GM23248 (cell line): Measurements from ENCODE around the gene MKI67. TPM values are rescaled to one million over a fixed set of nuclear protein-coding genes. Genes with fewer than 3 reads are reported as not detected.
"Not testable (repeated sequence)": the region's sequence is repeated elsewhere in the genome, so short reads cannot be mapped to it uniquely, and the experiment has no call there.

Experiments used
- DNase-seq: peaks from one replicate; pipeline ENCODE4 v3.0.0-alpha.2; 2015
- H2AFZ ChIP-seq: fragments of 200-600 bp; sonication (generic); 2 replicates; pipeline ENCODE4 v1.6.1; 2016; ENCODE audit warnings: antibody characterized with exemption
- H3F3A ChIP-seq: fragments of 200-600 bp; sonication (generic); 2 replicates; pipeline ENCODE4 v1.6.1; 2016; ENCODE audit warnings: mild to moderate bottlenecking, antibody characterized with exemption, mixed run types; ENCODE audit not compliant: insufficient read depth
- H3K27ac ChIP-seq: fragments of 200-600 bp; sonication (generic); 2 replicates; pipeline ENCODE4 v1.5.1; 2016; ENCODE audit warnings: mild to moderate bottlenecking
- H3K27me3 ChIP-seq: fragments of 200-600 bp; sonication (generic); replicated peaks from 2 replicates; pipeline ENCODE4 v1.6.1; 2016; ENCODE audit warnings: mild to moderate bottlenecking; ENCODE audit not compliant: insufficient read depth
- H3K36me3 ChIP-seq: fragments of 200-600 bp; sonication (generic); 2 replicates; pipeline ENCODE4 v1.6.1; 2016; ENCODE audit warnings: low read depth, mild to moderate bottlenecking
- H3K4me1 ChIP-seq: fragments of 200-600 bp; sonication (generic); 2 replicates; pipeline ENCODE4 v1.6.1; 2016; ENCODE audit warnings: mild to moderate bottlenecking; ENCODE audit not compliant: insufficient read depth
- H3K4me2 ChIP-seq: fragments of 200-600 bp; sonication (generic); one replicate; pipeline ENCODE4 v1.6.1; 2016; ENCODE audit warnings: mild to moderate bottlenecking; ENCODE audit not compliant: unreplicated experiment
- H3K4me3 ChIP-seq: fragments of 200-600 bp; sonication (generic); 2 replicates; pipeline ENCODE4 v1.5.1; 2016; ENCODE audit warnings: mild to moderate bottlenecking
- H3K79me2 ChIP-seq: fragments of 200-600 bp; sonication (generic); 2 replicates; pipeline ENCODE4 v1.6.1; 2016; ENCODE audit warnings: mild to moderate bottlenecking; ENCODE audit not compliant: insufficient read depth
- H3K9ac ChIP-seq: fragments of 200-600 bp; sonication (generic); 2 replicates; pipeline ENCODE4 v1.6.1; 2016; ENCODE audit warnings: mild to moderate bottlenecking
- H3K9me2 ChIP-seq: fragments of 200-600 bp; sonication (generic); 2 replicates; pipeline ENCODE4 v1.6.1; 2016; ENCODE audit warnings: mixed run types, mild to moderate bottlenecking, moderate library complexity; ENCODE audit not compliant: insufficient read depth
- H3K9me3 ChIP-seq: fragments of 200-600 bp; sonication (generic); one replicate; pipeline ENCODE4 v1.6.1; 2017; ENCODE audit warnings: low read depth
- H4K20me1 ChIP-seq: fragments of 200-600 bp; sonication (generic); 2 replicates; pipeline ENCODE4 v1.6.0; 2016; ENCODE audit not compliant: insufficient read depth
- EZH2 ChIP-seq: fragments of 200-600 bp; sonication (generic); IDR thresholded peaks from 2 replicates; pipeline ENCODE4 v1.6.1; 2018; ENCODE audit warnings: antibody characterized with exemption, mild to moderate bottlenecking; ENCODE audit not compliant: insufficient read depth, poor library complexity, severe bottlenecking
- EZH2phosphoT487 ChIP-seq: fragments of 200-600 bp; sonication (generic); IDR thresholded peaks from 2 replicates; pipeline ENCODE4 v1.6.1; 2018; ENCODE audit warnings: antibody characterized with exemption, moderate library complexity, mild to moderate bottlenecking, low read depth; ENCODE audit not compliant: insufficient read depth
- WGBS, 2 experiments: methylation state at CpG; one replicate each; pipeline ENCODE4 v1.1.6; 2015 to 2017; ENCODE audit warnings: low lambda C conversion rate in 2 of 2, low coverage in 1 of 2; ENCODE audit errors: missing lambda C conversion rate in 2 of 2; 5-methylcytosine and 5-hydroxymethylcytosine counted together
- in situ Hi-C: fragments of 300-500 bp; cut with MboI; formaldehyde crosslinking; loops from 2 replicates; pipeline ENCODE4 v1.15.0; 2020
- polyA plus RNA-seq: library from polyadenylated mRNA; unstranded; fragments of >200 nt; fragmentation: Nextera tagmentation; extraction: Ambion mirVana; gene quantifications from 2 replicates; pipeline ENCODE4 v1.2.1, GENCODE V29; 2016
- total RNA-seq: library from RNA; depleted of rRNA; stranded (reverse); fragments of >200 nt; shearing (Covaris generic); gene quantifications from 2 replicates; pipeline ENCODE4 v1.2.3, GENCODE V29; 2014

MKI67 gene
- total and polyA plus RNA-seq, 2 experiments from 2014 or later, result 12.2 to 22.5 TPM

GRCh38 chr10:128169811-128170379 is 43.7 kb upstream of the MKI67 start:
- no peaks in the 10 kb centered on the region for H3K4me1 ChIP-seq
- in situ Hi-C loops, result no loop called here
- no peaks in the 10 kb centered on the region for H3F3A ChIP-seq
- no peaks in the 10 kb centered on the region for H3K36me3 ChIP-seq
- no peak for DNase-seq
- 32 to 39% methylated on average over 8 of the region's 8 CpGs for WGBS, 2 experiments
- no peaks in the 10 kb centered on the region for H3K79me2 ChIP-seq
- H3K27me3 ChIP-seq, result peaks cover 4% of the 10 kb centered on the region; the same call in 1 of the 2 replicates
- no peak overlapping the region for H2AFZ ChIP-seq
- H3K4me2 ChIP-seq, result no peak overlapping the region
- no peaks in the 10 kb centered on the region for H3K9me2 ChIP-seq
- H3K9me3 ChIP-seq, result no peaks in the 10 kb centered on the region
- no peak overlapping the region for H3K4me3 ChIP-seq
- no peak overlapping the region for H3K27ac ChIP-seq
- no peak overlapping the region for H3K9ac ChIP-seq
- no peaks in the 10 kb centered on the region for H4K20me1 ChIP-seq
- no peak for TF ChIP-seq EZH2phosphoT487
- no peak for TF ChIP-seq EZH2

- Histone ChIP-seq H3F3A (no peaks in the 10 kb centered on the region), H3K79me2 (no peaks in the 10 kb centered on the region), H3K4me3 (no peak overlapping the region), H3K9me3 (no peaks in the 10 kb centered on the region), H3K4me1 (no peaks in the 10 kb centered on the region), H3K9me2 (no peaks in the 10 kb centered on the region), H3K27me3 (peaks cover 10% of the 10 kb centered on the region), H3K4me2 (no peak overlapping the region), H3K36me3 (no peaks in the 10 kb centered on the region), H2AFZ (no peak overlapping the region), H4K20me1 (no peaks in the 10 kb centered on the region), H3K27ac (no peak overlapping the region), H3K9ac (no peak overlapping the region)
- WGBS, 2 experiments, result 49 to 52% methylated on average over 3 of the region's 3 CpGs
- in situ Hi-C loops, result no loop called here
- DNase-seq, result no peak
- TF ChIP-seq EZH2phosphoT487 (no peak), EZH2 (no peak)
Observed at GRCh38 chr10:128167926-128168520, 41.8 kb upstream of the MKI67 start.

GRCh38 chr10:128167123-128167522 is 40.9 kb upstream of the MKI67 start:
- H3K36me3 ChIP-seq, H3K79me2 ChIP-seq, DNase-seq, H3K27me3 ChIP-seq, H3K27ac ChIP-seq, H3K9ac ChIP-seq, H3K4me2 ChIP-seq, H4K20me1 ChIP-seq, H3K9me2 ChIP-seq, H3K4me3 ChIP-seq, in situ Hi-C loops, H3K9me3 ChIP-seq, H3F3A ChIP-seq, H2AFZ ChIP-seq, H3K4me1 ChIP-seq: not testable (repeated sequence)
- 47 to 48% methylated on average over 6 of the region's 6 CpGs for WGBS, 2 experiments

- peaks cover 15% of the 10 kb centered on the region for H3K27me3 ChIP-seq
- H3K36me3 ChIP-seq, result no peaks in the 10 kb centered on the region
- no peaks in the 10 kb centered on the region for H3K9me2 ChIP-seq
- H3K9ac ChIP-seq, result no peak overlapping the region
- no peak for DNase-seq
- no peaks in the 10 kb centered on the region for H3F3A ChIP-seq
- H2AFZ ChIP-seq, result no peak overlapping the region
- no peak overlapping the region for H3K27ac ChIP-seq
- no peaks in the 10 kb centered on the region for H4K20me1 ChIP-seq
- H3K4me2 ChIP-seq, result no peak overlapping the region
- in situ Hi-C loops, result no loop called here
- H3K79me2 ChIP-seq, result no peaks in the 10 kb centered on the region
- no peaks in the 10 kb centered on the region for H3K9me3 ChIP-seq
- WGBS, 2 experiments, result 17 to 39% methylated on average over 2 of the region's 2 CpGs
- no peak for TF ChIP-seq EZH2
- no peak for TF ChIP-seq EZH2phosphoT487
- H3K4me3 ChIP-seq, result no peak overlapping the region
- no peaks in the 10 kb centered on the region for H3K4me1 ChIP-seq
Observed at GRCh38 chr10:128166151-128166550, 39.9 kb upstream of the MKI67 start.

GRCh38 chr10:128165536-128165935 is 39.3 kb upstream of the MKI67 start:
- no peak overlapping the region for H3K27ac ChIP-seq
- no peak for TF ChIP-seq EZH2
- TF ChIP-seq EZH2phosphoT487, result no peak
- DNase-seq, result no peak
- H3K27me3 ChIP-seq, result peaks cover 16% of the 10 kb centered on the region
- no peak overlapping the region for H3K4me3 ChIP-seq
- H3K9ac ChIP-seq, result no peak overlapping the region
- H3K36me3 ChIP-seq, result no peaks in the 10 kb centered on the region
- no peak overlapping the region for H2AFZ ChIP-seq
- no peaks in the 10 kb centered on the region for H3K79me2 ChIP-seq
- no peak overlapping the region for H3K4me2 ChIP-seq
- no peaks in the 10 kb centered on the region for H3K9me3 ChIP-seq
- no peaks in the 10 kb centered on the region for H3K9me2 ChIP-seq
- WGBS, 2 experiments, result 47 to 50% methylated on average over 6 of the region's 6 CpGs
- no peaks in the 10 kb centered on the region for H4K20me1 ChIP-seq
- H3F3A ChIP-seq, result no peaks in the 10 kb centered on the region
- no peaks in the 10 kb centered on the region for H3K4me1 ChIP-seq
- in situ Hi-C loops, result no loop called here
